Activated T-cell treated with anti-CD3 and anti-CD28 coated beads, Interleukin-2, amount 50 U/mL, for 1 hour (primary cell): Measurements from ENCODE around the gene HJV.

Experiments used
- DNase-seq: peaks from one replicate; pipeline ENCODE4 v3.0.0-alpha.2; 2020

HJV gene

DNA sequence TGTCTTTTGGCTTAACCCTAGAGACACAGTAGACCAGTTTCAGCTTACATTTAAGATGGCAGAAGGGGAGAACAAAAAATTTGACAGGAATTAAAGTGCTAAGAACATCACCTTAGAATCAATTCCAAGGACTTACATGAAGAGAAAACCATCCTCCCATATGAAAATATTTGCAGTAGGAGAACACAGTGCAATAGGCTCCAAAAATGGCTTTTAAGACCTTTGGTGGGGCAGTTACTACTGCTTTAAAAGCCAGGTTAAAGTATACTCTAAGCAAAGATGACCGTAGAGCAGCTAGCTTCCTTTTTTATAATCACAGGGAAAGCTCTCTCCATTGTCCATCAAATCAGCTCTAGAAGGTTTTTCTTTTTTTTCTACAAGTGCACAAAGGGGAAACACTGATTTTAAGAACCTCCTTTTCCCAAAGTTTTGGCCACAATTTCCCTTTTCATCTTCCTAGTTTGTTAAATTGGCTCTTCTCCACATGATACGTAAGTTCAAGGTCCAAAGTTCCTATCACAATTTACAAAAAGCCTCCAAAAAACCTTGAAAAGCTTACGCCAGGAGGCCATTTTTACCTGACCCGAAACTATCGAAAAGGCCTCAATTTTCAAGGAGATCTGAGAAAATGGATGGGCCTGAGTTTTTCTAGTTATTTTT lies 28.4 kb downstream of the HJV start:
- no peak for DNase-seq

DNA sequence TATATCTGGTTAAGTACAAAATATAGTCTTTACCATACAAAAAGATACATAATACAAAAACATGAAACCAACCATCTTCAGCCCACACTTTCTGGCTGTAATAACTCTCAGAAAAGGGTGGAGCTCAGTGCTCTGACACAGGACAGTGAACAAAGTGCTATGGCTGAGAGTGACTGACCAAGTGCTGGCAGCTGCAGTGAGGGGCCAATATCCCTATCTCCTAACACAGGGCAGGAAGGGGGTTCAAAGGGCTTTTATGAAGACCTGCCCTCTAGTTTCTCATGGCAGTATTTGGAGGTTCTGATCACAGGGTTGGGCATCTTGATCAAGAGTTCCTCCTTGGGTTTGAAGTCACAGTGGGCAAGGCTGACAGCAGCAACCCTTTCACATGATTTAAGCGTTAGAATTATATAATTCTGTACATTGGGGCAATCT lies 29.0 kb downstream of the HJV start:
- DNase-seq = peak; percentile 18

DNA sequence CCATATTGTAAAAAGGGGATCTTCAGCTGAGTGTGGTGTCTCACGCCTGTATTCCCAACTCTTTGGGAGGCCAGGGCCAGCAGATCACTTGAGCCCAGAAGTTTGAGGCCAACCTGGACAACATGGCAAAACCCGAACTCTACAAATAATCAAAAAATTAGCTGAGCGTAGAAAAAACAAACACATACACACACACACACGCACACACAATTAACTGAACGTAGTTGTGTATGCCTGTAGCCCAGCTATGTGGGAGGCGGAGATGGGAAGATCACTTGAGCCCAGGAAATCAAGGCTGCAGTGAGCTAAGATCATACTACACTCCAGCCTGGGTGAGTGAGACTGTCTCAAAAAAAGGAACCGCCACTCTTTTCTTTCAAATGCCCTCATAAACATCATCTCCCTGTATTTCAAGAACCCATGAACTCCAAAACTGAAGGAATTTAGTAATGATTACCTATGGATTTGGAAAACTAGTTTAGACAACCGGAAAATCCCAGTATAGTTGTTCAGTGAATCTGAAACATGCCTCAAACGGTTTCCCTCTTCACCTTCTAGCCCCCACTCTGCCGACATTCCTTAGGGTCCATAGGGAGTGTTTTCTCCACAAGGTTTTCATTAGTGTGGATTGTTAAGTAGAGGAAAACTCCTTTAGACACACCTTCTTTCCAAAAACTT lies 29.7 kb downstream of the HJV start:
- DNase-seq = peak; percentile 18

DNA sequence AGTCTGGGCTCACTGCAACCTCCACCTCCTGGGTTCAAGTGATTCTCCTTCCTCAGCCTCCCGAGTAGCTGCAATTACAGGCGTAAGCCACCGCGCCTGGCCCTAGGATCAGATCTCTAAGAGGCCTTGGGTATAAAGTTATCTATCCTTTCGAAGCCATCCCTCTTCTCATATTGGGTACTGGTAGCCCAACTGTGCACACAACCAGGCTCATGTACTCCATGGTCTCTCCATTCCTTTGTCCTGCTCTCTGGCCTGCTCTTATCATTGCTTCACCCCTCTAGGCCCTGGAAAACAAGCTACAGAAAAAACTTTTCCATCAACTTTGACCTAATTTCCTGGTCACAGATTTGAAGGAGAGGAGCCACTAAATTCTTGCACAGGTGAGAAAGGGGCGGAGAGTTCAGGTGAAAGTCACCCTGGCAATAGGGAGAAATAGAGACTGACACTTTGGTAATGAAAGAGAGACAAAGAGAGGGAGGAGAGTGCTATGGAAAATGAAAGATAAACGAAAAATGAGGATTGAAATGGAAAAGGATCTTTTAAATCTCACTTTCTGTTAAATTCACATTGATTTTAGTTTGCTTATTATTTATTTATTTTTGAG lies 31.2 kb downstream of the HJV start:
- peak; percentile 21 for DNase-seq

DNA sequence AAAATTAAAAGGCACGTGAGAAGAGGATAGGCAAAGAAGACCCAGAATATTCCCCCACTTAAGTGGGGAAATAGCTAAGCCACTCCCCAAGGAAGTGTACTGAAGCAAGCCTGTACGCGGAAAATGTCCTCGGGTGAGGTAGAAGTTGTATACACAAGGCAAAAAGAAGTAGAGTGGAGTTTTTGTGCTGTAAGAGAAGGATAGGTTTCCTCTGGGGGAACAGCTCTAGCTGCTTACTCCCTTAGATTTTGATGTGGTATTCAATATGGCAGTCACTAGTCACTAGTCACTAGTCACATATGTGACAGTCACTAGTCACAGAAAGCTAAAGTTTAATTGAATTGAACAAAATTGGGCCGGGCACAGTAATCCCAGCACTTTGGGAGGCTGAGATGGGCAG lies 32.8 kb downstream of the HJV start:
- DNase-seq = peak; percentile 19

DNA sequence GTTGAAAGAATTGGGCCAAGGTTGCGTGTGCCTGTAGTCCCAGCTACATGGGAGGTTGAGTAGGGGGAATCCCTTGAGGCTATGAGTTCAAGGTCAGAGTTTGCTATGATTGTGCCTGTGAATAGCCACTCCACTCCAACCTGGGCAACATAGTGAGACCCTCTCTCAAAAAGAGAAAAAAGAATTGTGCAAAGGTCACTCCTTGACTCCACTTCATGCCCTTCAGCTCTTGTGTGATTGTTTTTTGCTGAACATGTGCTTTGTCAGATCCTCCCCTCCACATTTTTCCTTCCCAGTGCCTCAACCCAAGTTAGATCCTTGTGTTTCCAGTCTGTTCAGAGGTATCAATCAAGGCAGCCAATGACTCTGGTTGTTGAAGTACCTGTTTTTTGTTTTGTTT lies 33.6 kb downstream of the HJV start:
- no peak for DNase-seq

DNA sequence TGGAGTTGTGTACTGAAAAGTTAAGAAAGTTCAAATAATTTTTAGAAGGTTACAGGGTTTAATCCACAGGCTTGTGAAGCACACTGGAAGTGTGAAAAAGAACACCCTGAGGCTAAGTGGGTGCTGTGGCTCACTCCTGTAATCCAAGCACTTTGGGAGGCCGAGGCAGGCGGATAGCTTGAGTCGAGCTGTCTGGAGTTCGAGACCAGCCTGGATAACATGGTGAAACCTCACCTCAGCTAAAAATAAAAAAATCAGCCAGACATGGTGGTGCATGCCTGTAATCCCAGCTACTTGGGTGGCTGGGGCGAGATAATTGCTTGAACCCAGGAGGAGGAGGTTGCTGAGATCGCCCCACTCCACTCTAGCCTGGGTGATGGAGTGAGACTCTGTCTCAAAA lies 35.0 kb downstream of the HJV start:
- DNase-seq = peak; percentile 8

DNA sequence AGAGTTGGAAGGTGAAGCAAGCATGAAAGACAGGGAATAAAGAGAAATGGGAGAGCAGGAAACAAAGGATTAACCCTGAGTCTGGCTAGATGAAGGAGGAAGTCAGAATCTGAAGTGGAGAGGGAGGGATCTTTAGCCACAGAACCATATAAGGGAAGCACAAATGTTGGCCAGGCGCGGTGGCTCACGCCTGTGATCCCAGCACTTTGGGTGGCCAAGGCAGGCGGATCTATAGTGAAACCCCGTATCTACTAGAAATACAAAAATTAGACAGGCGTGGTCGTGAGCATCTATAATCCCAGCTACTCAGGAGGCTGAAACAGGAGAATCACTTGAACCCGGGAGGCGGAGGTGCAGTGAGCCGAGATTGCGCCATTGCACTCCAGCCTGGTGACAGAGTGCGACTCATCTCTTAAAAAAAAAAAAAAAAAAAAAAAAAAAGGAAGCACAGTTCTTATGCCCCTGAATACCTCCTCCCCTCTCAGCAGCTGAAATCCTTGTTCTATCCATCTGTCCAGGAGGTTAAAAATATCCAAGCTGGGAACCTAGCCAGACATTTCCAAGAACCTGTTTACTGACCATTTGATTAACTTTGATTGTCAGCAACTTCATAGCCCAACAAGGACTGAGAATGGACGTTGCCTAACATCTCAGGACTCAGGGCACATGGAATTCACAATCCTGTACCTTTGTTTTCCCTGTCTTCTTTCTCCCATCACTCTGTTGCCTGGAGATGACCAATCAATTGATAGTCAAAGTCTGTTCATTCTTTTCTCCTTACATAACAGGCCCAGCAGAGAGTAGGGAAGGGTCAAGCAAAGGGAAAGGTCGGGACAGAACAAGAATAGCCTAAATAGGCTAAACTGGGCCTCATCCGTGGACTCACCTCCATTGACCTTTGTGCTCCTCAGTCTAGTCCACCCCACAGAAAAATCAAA lies 35.8 kb downstream of the HJV start:
- peak; percentile 16 for DNase-seq

DNA sequence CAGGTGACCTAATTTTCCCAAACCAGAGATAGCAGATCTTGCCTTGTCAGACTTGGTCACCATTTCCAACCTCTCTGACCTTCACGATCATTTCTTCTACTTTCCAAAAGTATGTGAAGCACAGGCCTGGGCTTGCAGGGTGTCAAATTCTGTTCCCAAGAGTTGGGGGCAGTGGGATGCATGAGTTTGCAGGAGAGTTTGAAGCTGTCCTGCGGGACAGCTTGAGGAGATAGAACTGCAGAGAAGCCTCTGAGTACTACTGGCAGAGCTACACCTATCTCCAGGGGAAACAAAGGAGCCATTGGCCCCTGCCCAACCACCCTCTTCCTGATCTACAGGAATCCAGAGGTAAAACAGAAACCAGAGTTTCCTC lies 36.4 kb downstream of the HJV start:
- peak; percentile 11 for DNase-seq

DNA sequence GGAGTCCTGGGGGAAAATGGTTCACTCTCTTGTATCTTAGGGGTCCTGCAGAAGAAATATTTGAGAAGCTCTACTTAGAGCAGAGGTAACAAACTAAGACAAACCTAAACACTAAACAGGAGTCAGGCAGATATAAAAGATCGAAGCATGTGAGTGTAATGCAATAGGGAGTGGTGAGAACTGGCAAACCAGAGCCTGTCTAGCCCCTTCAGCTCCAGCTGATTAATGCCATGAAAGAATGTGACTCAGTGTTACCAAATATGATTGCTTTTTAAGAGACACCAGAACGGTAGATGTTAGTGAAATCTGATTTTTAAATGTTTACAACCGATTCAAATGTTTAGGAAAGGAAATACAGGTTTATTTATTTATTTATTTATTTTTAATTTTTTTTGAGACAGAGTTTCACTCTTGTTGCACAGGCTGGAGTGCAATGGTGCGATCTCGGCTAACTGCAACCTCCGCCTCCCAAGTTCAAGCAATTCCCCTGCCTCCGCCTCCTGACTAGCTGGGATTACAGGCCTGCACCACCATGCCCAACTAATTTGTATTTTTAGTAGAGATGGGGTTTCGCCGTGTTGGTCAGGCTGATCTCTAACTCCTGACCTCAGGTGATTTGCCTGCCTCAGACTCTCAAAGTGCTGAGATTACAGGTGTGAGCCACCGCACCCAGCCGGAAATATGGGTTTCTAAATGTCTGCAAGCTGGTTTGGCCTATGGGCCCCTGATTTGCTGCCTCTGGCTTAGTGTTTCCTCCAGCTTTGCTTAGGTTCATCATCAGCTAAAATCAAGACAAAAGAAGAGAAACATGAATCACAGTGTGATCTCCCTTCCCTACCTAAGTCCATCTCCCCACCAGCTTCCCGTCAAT lies 37.3 kb downstream of the HJV start:
- DNase-seq = peak; percentile 38

DNA sequence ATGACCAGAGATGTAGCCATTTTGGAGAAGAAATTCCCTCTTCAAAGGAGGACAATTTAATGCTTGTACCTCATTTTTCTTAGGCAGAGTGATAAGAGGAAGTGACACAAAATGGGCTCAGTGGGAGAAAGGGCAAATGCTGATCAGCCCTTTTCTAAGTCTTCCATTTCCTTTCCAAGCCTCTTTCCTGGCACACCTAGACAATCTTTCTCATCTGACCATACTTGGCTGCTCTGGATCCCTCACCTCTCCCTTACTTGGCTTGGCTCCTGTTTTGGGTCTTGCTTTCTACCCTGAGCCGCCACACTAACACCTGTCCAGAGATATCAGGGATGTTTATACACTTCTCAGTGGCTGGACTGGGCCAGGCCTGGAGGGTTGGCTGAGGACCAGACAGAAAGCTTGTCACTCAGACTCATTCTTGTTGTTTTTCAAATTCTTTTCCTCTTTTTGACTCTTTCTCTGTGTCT lies 38.3 kb downstream of the HJV start:
- peak; percentile 13 for DNase-seq

DNA sequence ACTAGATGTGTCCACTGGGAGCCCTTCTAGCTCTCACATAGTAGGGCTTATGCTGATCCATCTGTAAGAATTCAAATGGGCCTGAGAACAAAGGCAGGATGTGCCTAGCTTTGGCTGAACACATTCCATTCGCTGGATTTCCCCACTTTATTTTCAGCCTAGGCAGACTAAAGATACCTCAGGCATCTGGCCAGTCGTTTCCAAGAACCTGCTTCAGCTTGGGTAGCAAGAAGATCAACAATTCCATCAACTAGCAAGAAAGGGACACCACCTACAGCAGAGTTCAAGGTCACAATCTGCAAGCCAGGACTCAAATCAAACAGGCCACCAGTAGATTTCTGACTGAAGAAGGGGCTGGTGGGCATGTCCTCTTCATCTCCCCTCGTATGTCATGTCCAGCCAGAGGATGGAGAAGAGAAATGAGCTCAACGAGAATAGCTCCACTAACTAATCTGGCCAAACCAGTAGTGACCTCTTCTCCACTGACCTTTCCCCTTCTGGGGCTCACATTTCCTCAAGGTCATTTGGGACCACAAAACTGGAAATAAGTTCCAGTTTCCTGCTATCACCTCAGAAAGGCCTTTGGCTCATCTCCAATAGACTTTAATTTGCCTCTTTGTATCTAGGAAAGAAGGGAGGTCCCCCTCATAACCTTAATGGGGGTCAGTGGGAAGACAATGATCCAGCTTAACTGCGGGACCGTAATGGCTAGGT lies 39.4 kb downstream of the HJV start:
- DNase-seq = no peak

DNA sequence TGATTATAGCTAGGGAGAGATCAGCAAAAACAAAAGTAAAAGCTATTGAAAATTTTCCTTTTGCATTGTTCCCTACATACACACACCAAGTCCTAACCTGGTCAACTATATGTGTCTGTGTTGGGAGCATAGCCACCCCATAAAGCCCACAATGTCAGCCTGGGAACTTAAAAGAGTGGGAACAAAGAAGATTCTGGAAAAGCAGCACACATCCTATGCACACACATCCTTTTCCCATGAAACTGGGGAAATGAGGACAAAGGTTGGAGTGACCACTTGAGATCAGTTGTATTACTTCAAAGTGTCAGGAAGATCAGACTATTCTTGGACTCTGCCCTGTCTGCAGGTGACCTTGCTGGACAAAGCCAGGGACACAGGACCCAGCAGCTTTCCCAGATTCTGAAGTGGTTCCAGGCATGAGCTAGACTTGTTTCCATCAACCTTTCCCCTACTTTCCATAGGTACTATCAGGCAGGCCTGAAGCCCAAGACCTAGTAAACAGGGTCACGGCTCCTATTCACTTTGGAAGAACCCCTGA lies 41.0 kb downstream of the HJV start:
- no peak for DNase-seq

DNA sequence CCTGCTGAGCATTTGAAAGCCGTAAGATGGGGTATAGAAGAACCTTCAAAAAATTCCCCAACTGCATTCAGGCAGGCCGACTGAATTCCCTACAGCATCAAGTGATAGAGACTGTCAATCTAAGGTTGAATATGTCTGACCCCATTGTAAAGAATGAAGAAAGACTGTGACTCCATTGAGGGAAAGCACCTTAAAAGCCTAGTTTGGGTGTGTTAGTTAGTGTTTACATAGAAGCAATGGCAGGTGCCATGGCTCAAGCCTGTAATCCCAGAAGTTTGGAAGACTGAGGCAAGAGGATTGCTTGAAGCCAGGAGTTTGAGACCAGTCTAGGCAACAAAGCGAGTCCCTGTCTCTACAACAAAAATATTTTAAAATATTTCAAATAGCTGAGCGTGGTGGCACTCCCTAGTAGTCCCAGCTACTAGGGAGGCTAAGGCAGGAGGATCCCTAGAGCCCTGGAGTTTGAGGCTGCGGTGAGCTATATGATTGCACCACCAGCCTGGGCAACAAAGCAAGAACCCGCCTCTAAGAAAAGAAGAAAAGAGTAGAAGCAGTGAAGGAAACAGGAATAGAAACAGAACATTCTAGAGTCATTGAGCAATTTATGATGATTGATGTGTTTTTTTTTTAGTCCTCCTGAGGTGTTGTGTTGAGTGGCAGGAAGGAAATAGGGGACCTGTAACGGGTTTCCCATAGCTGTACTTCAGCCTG lies 41.6 kb downstream of the HJV start:
- DNase-seq = no peak

DNA sequence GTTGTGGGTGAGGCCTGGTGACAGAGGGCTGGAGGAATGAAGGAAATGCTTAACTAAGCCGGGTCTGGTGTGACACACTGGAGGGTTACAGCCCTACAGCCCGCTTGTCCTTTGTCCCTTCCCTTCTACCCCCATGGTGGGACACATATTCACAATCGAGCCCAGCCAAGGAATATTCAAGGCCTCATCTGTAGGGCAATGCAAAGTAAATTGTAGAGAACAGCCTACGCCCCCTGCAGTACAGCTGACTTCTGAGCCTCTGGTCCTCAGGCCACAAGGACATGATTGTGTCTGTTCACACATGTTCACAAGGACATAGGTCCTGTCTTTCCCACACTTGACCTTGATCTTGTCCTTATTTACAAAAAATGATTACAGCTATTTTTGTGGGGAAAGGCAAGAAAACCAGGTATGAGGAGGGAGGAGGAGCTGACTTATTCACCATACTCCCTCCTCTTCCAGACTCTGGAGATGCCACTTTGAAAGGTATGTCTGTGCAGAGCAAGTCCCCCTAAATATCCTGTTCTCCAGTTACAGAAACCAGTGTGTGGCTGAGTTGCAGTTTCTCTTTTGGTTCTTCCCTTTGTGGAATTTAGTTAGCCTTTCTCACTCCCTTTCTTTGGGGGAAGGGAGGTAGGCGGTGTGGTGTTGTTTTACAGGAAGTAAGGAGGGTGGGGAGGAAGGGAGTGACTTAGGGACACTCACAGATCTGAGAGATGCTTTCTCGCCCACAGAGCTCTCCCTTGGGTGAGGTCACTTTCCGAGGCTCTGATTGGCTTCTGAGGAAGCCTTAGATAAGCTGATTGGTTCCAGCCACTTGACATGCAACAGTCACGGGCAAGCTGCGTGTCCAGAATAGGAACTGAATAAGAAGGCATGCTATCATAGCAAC lies 42.4 kb downstream of the HJV start:
- peak; percentile 68 for DNase-seq

DNA sequence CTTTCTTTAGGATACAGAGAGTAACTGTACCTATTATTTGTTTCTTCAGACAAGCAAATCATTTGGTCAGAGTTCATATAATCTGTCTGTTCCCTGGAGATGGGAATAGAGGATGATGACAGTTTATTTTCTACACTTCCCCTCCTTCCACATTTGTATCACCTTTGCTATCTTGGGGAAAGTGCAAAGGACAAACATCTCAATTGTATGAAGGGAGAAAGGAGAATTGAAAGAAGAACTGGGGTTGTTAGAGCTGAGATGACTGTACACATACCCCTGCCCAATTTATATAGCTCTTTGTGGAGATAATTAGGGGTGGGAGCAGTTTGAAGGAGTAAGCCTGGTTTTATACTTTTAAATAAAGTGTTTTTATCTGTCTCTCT lies 43.1 kb downstream of the HJV start:
- DNase-seq = no peak

DNA sequence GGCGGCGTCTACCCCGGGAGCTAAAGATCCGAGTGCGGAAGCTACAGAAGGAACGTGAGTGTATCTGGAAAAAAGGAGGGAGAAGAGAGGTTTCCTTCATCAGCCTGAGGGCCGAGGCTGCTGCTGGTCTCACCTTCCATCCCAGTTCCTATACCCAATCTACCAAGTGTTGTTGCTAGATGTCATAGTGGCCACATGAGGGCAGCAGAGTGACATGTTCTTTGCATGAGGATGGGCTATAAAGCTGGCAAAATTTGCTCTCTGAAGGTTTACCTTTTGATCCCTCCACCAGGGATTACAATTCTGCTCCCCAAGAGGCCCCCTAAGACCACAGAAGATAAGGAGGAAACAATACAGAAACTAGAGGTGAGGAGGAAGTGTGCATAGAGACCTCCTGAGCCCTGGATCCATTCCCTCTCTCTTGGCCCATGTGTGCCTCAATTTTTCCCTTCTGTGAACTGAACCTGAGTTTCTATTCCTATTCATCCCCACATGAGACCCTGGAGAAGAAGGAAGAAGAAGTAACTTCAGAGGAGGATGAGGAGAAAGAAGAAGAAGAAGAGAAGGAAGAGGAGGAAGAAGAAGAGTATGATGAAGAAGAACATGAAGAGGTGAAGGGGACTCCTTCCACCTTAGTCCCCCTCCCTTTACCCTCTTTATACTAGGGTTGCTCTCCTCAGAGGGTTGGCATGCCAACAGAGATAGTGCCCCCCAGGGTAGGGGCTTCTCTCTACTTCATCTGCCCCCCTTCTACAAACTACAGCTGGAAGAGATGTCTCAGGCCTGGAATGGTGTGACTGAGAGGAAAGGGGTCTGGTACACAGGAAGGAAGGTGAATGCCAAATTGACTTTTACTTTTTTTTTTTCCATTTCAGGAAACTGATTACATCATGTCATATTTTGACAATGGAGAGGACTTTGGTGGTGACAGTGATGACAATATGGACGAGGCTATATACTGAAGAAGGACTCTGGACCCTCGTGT lies 43.8 kb downstream of the HJV start:
- DNase-seq = peak; percentile 63

DNA sequence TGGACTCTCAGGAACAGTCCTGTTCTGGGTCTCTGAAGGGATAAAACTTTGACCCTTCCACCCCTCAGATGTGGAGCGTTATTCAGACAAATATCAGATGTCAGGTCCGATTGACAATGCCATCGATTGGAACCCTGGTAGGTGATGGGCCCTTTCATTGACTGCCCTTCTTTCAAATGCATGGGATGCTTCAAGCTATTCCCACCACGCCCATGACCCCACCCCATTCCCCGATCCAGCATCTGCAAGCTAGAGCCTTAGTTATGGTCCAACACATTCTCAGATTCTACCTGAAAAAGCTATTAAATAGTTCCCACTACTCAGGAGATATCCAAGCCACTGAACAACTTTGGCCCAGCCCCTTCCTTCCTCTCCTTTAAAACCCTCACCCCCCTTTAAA lies 44.5 kb downstream of the HJV start:
- DNase-seq = no peak
